Measurements from ENCODE around the gene NUDT17.
"Not testable (repeated sequence)": the region's sequence is repeated elsewhere in the genome, so short reads cannot be mapped to it uniquely, and the experiment has no call there.

Gene NUDT17

GRCh38 chr1:145845514-145846161 is at the start of gene NUDT17:
NUDT17 (plus strand) TSS chr1:145845630; CDS start chr1:145845641, 11 bp downstream.
- peak; percentile 77 for DNase-seq

- no peak for DNase-seq
Observed at GRCh38 chr1:145796753-145797152, 48.7 kb upstream of the NUDT17 start.

- DNase-seq: no peak
Observed at GRCh38 chr1:145799806-145800205, 45.6 kb upstream of the NUDT17 start.

GRCh38 chr1:145804235-145805045 is 41.0 kb upstream of the NUDT17 start:
- DNase-seq: no peak

GRCh38 chr1:145805057-145805456 is 40.4 kb upstream of the NUDT17 start:
- DNase-seq: no peak

GRCh38 chr1:145806408-145806807 is 39.0 kb upstream of the NUDT17 start:
- no peak for DNase-seq

GRCh38 chr1:145806844-145807243 is 38.6 kb upstream of the NUDT17 start:
- DNase-seq: no peak

GRCh38 chr1:145812977-145813810 is 32.2 kb upstream of the NUDT17 start:
- DNase-seq: not testable (repeated sequence)

GRCh38 chr1:145818095-145818494 is 27.3 kb upstream of the NUDT17 start:
- DNase-seq: peak; percentile 14

GRCh38 chr1:145822779-145823331 is 22.6 kb upstream of the NUDT17 start:
- not testable (repeated sequence) for DNase-seq

- DNase-seq: peak; percentile 90
Observed at GRCh38 chr1:145823565-145824498, 21.6 kb upstream of the NUDT17 start, which contains the start of the genes POLR3C and RNF115. POLR3C (plus strand) TSS chr1:145824200; CDS start chr1:145825777, 1,577 bp downstream. RNF115 (minus strand) TSS chr1:145824095; CDS start chr1:145823873, 222 bp downstream.

GRCh38 chr1:145824499-145824842 is 21.0 kb upstream of the NUDT17 start:
- no peak for DNase-seq

GRCh38 chr1:145826030-145826429 is 19.4 kb upstream of the NUDT17 start:
- no peak for DNase-seq

GRCh38 chr1:145827966-145828365 is 17.5 kb upstream of the NUDT17 start:
- no peak for DNase-seq

GRCh38 chr1:145828367-145829026 is 16.9 kb upstream of the NUDT17 start:
- no peak for DNase-seq

GRCh38 chr1:145830810-145831209 is 14.6 kb upstream of the NUDT17 start:
- not testable (repeated sequence) for DNase-seq

GRCh38 chr1:145837656-145838055 is 7.8 kb upstream of the NUDT17 start:
- no peak for DNase-seq

GRCh38 chr1:145843031-145843430 is 2.4 kb upstream of the NUDT17 start:
- no peak for DNase-seq

GRCh38 chr1:145845144-145845513 is 301 bp upstream of the NUDT17 start:
- no peak for DNase-seq

- DNase-seq: peak; percentile 52
Observed at GRCh38 chr1:145846201-145846612, 777 bp downstream of the NUDT17 start.

- no peak for DNase-seq
Observed at GRCh38 chr1:145847827-145848226, 2.4 kb downstream of the NUDT17 start.
